ENCODE results near the gene SRSF8. TPM values are rescaled to one million over a fixed set of nuclear protein-coding genes. Genes with fewer than 3 reads are reported as not detected.

Gene SRSF8
- total RNA-seq = 10.6 and 13.6 TPM in 2 replicates

DNA sequence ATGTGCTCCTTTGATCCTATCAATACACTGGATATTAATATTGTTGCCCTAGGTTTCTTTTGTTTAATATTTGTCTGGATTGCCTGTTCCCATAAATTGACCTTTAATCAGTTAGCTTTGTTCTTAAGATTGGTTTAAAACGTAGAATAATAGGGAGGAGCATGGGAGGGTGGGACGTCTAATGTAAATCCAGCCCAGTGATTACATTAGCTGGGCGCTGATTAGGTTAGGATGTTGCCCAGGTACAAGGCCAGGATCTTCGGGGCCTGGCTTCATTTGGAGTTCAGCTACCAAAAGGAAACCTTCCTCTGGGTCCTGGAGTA, at the start of gene SRSF8:
Gene SRSF8, plus strand, starts transcription at position 204 of the 323 bp plus-strand sequence. CDS start 308 bp downstream, outside the sequence.

GRCh38 chr11:95024958-95025357, 41.8 kb upstream of the SRSF8 start, which contains the start of gene KDM4E:
TSS of gene KDM4E (plus strand) at chr11:95025258. CDS start at chr11:95025558, 300 bp downstream.

GRCh38 chr11:95049122-95049521, 17.6 kb upstream of the SRSF8 start, which contains the start of gene KDM4F:
TSS of gene KDM4F (plus strand) at chr11:95049422.

GRCh38 chr11:95089620-95090542, 23.2 kb downstream of the SRSF8 start, which contains the start of gene ENDOD1:
TSS of gene ENDOD1 (plus strand) at chr11:95089846. CDS start at chr11:95089928, 82 bp downstream.

Other genes starting within 250 kb of the SRSF8 start
- 51.0 and 53.5 TPM in 2 replicates for gene CWC15, start 93.4 kb upstream of the SRSF8 start, total RNA-seq
- gene KDM4D, start 93.2 kb upstream of the SRSF8 start, total RNA-seq = 1.00 and 1.4 TPM in 2 replicates
- under 0.01 TPM in 1 of 2 replicates, not detected in the other for gene KDM4E, start 41.7 kb upstream of the SRSF8 start, total RNA-seq
- not detected in 2 replicates for gene KDM4F, start 17.5 kb upstream of the SRSF8 start, total RNA-seq
- gene ENDOD1, start 22.9 kb downstream of the SRSF8 start, total RNA-seq = 53.7 and 60.5 TPM in 2 replicates
- gene SESN3, start 164.3 kb downstream of the SRSF8 start, total RNA-seq = 7.0 and 10.6 TPM in 2 replicates